A673 (cell line): ENCODE data around the gene USP34.

ENCODE experiments used
- EZH2 ChIP-seq: fragments of 200-600 bp; sonication (generic); IDR thresholded peaks from 2 replicates; pipeline ENCODE4 v1.6.1; 2017; ENCODE audit warnings: borderline replicate concordance, low read depth, mild to moderate bottlenecking, mixed read lengths, antibody characterized with exemption, low read length; ENCODE audit not compliant: poor library complexity, severe bottlenecking
- TF ChIP-seq, protein P1 (sequence below): fragments of 300-800, 200-600 bp; sonication (generic); conservative IDR thresholded peaks from 2 replicates; pipeline ENCODE4 v1.5.1; 2017; ENCODE audit warnings: low read depth, mild to moderate bottlenecking, antibody characterized with exemption, low read length, moderate library complexity, mixed read lengths

DNA sequence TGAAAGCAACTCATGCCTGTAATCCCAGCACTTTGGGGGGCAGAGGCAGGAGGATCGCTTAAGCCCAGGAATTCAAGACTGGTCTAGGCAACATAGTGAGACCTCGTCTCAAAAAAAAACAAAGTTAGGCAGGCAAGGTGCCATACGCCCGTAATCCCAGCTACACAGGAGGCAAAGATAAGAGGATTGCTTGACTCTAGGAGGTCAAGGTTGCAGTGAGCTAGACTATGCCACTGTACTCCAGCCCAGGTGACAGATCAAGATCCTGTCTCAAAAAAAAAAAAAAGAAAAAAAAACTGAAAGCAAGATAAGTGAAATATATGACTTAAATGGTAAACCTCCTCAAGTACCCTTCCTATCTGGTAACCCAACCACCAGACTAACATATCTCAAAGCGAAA lies 59.8 kb downstream of the USP34 start:
- TF ChIP-seq, protein P1, sequence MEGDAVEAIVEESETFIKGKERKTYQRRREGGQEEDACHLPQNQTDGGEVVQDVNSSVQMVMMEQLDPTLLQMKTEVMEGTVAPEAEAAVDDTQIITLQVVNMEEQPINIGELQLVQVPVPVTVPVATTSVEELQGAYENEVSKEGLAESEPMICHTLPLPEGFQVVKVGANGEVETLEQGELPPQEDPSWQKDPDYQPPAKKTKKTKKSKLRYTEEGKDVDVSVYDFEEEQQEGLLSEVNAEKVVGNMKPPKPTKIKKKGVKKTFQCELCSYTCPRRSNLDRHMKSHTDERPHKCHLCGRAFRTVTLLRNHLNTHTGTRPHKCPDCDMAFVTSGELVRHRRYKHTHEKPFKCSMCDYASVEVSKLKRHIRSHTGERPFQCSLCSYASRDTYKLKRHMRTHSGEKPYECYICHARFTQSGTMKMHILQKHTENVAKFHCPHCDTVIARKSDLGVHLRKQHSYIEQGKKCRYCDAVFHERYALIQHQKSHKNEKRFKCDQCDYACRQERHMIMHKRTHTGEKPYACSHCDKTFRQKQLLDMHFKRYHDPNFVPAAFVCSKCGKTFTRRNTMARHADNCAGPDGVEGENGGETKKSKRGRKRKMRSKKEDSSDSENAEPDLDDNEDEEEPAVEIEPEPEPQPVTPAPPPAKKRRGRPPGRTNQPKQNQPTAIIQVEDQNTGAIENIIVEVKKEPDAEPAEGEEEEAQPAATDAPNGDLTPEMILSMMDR: no peak
- no peak for TF ChIP-seq EZH2
